Activated CD4-positive, alpha-beta T cell treated with anti-CD3 and anti-CD28 coated beads, Interleukin-2, amount 50 U/mL, for 48 hours (primary cell): Measurements from ENCODE around the gene PDE11A.

Experiments used
- DNase-seq, 2 experiments: peaks; one replicate each; pipeline ENCODE4 v3.0.0-alpha.2; 2020

The PDE11A gene

GRCh38 chr2:177921726-177922125, 150.9 kb downstream of the PDE11A start:
- DNase-seq = no peak

GRCh38 chr2:177917169-177917568, 155.4 kb downstream of the PDE11A start:
- no peak for DNase-seq

- DNase-seq = no peak
Measured at GRCh38 chr2:177916342-177916741, 156.2 kb downstream of the PDE11A start.

GRCh38 chr2:177914247-177914646, 158.3 kb downstream of the PDE11A start:
- no peak for DNase-seq

GRCh38 chr2:177909962-177910361, 162.6 kb downstream of the PDE11A start:
- DNase-seq = no peak

GRCh38 chr2:177908824-177909223, 163.8 kb downstream of the PDE11A start:
- DNase-seq = no peak

- DNase-seq = no peak
Measured at GRCh38 chr2:177908182-177908581, 164.4 kb downstream of the PDE11A start.

GRCh38 chr2:177906041-177906718, 166.4 kb downstream of the PDE11A start:
- peak; percentile 78 to 81 for DNase-seq

- DNase-seq = no peak
Measured at GRCh38 chr2:177905640-177906039, 166.9 kb downstream of the PDE11A start.

- DNase-seq = no peak
Measured at GRCh38 chr2:177902395-177903163, 170.0 kb downstream of the PDE11A start.

- DNase-seq = no peak
Measured at GRCh38 chr2:177900082-177900481, 172.5 kb downstream of the PDE11A start.

- no peak for DNase-seq
Measured at GRCh38 chr2:177897278-177897677, 175.3 kb downstream of the PDE11A start.

GRCh38 chr2:177896587-177896986, 176.0 kb downstream of the PDE11A start:
- no peak for DNase-seq

GRCh38 chr2:177894546-177894945, 178.0 kb downstream of the PDE11A start:
- no peak for DNase-seq

- DNase-seq = no peak
Measured at GRCh38 chr2:177893880-177894279, 178.7 kb downstream of the PDE11A start.

GRCh38 chr2:177891533-177891932, 181.0 kb downstream of the PDE11A start:
- no peak for DNase-seq

GRCh38 chr2:177889818-177890460, 182.6 kb downstream of the PDE11A start:
- DNase-seq = no peak

- DNase-seq = no peak
Measured at GRCh38 chr2:177888581-177888980, 184.0 kb downstream of the PDE11A start.

- no peak for DNase-seq
Measured at GRCh38 chr2:177887722-177888121, 184.9 kb downstream of the PDE11A start.

- no peak for DNase-seq
Measured at GRCh38 chr2:177886824-177887223, 185.8 kb downstream of the PDE11A start.

- DNase-seq = no peak
Measured at GRCh38 chr2:177885828-177886466, 186.6 kb downstream of the PDE11A start.

- no peak for DNase-seq
Measured at GRCh38 chr2:177883177-177883576, 189.4 kb downstream of the PDE11A start.

GRCh38 chr2:177882501-177882900, 190.1 kb downstream of the PDE11A start:
- DNase-seq = no peak
